Sigmoid colon (tissue), 4 donors: ENCODE measurements around the gene DGAT2.

ENCODE experiments used
- EP300 ChIP-seq, 4 donors: sonication (generic); formaldehyde crosslinking; IDR thresholded peaks; one replicate each; pipeline ENCODE4 v1.6.1; 2017; ENCODE audit warnings: antibody characterized with exemption in 4 of 4
- POLR2A ChIP-seq, 2 donors: fragments of 450-650 bp; IDR thresholded peaks; one replicate each; pipeline ENCODE4 v1.6.1; 2016; ENCODE audit warnings: antibody characterized with exemption in 2 of 2, mild to moderate bottlenecking in 2 of 2, moderate library complexity in 2 of 2
- POLR2AphosphoS5 ChIP-seq, 4 donors: sonication (generic); formaldehyde crosslinking; IDR thresholded peaks; one replicate each; pipeline ENCODE4 v1.6.1; 2017; ENCODE audit warnings: antibody characterized with exemption in 4 of 4
- TF ChIP-seq, protein P1 (sequence below), 4 experiments: fragments of 450-650 bp in 3 of 4; fragments of 200-600 bp in 1 of 4; IDR thresholded peaks; one replicate each; pipeline ENCODE4 v1.5.1; 2016 to 2019; ENCODE audit warnings: antibody characterized with exemption in 4 of 4, mild to moderate bottlenecking in 3 of 4, moderate library complexity in 2 of 4

DNA sequence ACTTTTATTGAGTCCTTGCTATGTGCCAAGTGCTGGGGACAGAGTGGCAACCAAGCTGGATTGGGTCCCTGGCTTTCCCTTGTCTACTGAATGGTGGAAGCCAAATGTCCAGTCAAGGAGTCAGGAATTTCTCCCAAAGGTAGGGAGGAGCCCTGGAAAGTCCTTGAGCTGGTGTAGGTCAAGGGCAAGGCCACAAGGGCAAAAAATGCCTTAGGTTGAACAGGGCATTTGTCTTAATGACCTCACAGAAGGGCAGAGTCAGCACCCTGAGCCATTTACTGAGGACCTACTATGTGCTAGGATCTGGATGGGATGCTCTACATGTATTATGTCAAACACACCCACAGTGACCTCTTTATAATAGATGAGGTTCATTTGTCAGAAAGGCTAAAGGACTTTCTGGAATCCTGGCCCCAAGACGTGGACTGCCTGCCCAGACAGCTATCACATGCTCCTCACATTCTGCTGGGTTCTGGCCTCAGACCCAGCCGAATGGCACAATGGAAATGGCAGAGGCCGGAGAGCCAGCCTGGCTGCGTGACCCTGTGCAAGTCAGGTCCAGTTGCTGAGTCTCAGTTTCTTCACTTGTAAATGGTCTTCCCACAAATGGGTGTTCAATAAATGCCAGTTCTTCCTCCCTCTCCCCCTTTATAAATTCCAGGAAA is 33.3 kb upstream of the DGAT2 start:
- TF ChIP-seq, protein P1, sequence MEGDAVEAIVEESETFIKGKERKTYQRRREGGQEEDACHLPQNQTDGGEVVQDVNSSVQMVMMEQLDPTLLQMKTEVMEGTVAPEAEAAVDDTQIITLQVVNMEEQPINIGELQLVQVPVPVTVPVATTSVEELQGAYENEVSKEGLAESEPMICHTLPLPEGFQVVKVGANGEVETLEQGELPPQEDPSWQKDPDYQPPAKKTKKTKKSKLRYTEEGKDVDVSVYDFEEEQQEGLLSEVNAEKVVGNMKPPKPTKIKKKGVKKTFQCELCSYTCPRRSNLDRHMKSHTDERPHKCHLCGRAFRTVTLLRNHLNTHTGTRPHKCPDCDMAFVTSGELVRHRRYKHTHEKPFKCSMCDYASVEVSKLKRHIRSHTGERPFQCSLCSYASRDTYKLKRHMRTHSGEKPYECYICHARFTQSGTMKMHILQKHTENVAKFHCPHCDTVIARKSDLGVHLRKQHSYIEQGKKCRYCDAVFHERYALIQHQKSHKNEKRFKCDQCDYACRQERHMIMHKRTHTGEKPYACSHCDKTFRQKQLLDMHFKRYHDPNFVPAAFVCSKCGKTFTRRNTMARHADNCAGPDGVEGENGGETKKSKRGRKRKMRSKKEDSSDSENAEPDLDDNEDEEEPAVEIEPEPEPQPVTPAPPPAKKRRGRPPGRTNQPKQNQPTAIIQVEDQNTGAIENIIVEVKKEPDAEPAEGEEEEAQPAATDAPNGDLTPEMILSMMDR (IDR thresholded peaks at IDR 0.05), result no peak
- TF ChIP-seq EP300 (IDR thresholded peaks at IDR 0.05), result no peak
- no peak for TF ChIP-seq POLR2A (IDR thresholded peaks at IDR 0.05)
- no peak for TF ChIP-seq POLR2AphosphoS5 (IDR thresholded peaks at IDR 0.05)
